ENCODE data around the gene GALNTL6.
"Not testable (repeated sequence)": the region's sequence is repeated elsewhere in the genome, so short reads cannot be mapped to it uniquely, and the experiment has no call there.

Gene GALNTL6

DNA sequence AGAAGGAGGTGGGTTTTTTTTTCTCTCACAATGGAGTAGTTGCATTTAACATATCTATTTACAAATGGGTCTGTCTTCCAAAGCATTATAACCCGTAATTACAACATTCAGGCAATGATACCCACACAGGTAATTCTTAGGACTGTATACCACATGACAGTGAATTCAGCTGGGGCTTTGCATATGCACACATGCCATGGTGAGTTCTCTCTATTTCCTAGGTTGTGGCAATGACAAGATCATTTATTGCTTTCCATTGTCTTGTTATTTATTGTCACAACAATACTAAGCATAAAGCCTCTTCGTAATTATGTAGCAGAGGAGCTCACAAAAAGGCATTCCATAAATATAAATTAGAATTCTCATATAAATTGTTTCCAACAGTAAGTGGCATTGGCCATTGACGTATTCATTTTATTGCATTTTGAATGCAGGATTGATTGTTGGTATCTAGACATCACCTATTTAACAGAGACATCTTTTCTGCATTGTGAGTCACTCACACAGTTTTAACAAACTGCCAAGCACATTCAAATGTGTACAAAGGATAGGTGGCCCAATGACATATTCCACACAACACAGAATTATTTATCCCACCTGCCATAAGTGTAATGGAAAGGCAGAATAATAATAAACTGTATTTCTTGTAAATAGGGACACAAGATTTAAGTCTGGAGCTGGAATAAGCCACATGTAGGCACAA lies 964.7 kb downstream of the GALNTL6 start:
- no peak for DNase-seq

- DNase-seq: no peak
Measured at GRCh38 chr4:172778583-172778982, 965.4 kb downstream of the GALNTL6 start.

DNA sequence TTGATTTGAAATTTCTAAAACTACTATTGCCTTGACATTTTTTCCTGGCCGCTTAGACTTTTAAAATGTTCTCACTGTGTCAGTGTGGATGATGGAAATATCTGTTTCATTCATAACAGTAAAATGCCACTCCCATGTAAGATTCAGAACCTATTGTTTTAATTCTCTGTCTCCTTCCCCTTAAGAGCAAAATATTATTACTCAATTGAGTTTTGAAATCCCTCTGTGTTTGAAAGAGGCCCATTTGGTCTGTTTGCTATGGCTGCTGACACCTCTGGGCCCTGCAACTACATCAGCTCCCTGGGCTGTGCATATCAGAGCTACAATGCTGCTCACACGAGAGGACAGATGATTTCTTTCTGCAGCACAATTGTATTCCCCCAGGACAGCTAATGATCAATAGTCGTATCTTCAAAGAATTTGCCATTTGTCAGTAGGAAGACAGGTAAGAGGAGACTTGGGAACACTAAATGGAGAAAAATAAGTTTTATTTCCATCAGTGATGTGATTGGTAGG lies 967.4 kb downstream of the GALNTL6 start:
- no peak for DNase-seq

GRCh38 chr4:172785613-172786012 lies 972.4 kb downstream of the GALNTL6 start:
- no peak for DNase-seq

DNA sequence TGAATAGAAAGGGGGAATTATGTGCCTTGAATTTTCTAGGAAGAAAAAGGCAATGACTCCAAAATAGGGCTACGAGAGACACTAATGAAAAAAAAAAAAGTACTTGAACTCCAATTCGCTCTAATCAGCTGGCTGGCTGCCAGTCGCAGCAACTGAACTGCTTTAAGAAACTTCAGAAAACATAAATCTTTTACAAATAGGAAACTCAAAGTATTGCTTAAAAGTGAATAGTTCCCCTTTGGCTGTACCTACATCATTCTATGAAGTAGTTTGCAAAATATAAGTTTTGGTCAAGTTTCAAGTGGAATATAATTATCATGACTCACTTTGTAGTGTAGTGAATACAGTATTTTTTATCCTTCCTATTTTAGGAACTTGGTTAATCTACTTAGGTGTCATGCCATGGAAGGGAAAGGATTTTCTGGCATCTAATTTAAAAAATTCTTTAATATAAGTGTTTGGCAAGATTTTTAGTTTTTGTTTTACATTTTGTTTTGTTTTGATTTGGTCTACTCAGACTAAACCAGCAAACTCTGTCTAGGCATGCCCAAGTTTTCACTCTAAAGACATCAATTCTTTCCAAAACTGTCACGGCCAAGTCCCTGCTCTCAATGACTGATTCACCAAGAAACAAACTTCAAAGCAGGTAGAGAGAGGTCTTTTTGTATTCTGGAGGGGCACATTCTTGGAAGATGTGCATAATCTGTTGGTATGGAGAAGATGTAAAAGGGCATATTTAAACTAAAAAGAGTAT lies 973.0 kb downstream of the GALNTL6 start:
- no peak for DNase-seq

DNA sequence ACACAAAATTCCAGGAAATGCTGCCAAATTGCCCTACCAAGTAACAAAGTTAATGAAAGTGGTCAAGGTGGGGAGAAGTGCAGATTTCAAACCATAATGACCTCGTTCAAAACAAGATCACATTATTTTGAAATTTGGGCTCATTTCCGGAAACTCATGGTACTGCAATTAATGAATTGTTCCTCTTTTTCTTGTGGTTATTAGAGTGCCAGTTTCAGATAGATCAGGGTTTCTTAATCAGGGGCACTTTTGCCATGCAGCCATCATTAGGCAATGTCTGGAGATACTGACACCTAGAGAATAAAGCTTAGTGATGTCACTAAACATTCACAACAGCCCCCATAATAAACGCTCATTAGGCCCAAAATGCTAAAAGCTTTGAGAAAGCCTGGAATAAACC lies 973.9 kb downstream of the GALNTL6 start:
- DNase-seq: no peak

DNA sequence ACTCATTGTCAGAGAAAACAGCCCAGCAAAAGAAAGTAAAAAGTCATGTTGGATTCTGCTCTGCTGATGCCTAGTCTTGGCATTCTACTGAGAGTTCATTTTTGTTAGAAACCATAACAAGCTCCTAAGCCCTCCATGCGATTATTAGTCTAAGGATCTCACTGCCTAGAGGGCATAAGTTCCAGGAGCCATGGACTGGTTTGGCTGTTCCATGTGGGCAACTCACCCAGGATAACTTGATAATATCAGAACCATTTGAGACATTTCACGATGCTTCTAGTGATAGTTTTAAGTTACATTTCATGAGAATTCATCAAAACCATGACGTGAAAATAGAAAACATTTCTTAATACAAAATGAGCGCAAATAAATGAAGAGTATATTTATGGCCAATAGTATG lies 978.6 kb downstream of the GALNTL6 start:
- DNase-seq: no peak

DNA sequence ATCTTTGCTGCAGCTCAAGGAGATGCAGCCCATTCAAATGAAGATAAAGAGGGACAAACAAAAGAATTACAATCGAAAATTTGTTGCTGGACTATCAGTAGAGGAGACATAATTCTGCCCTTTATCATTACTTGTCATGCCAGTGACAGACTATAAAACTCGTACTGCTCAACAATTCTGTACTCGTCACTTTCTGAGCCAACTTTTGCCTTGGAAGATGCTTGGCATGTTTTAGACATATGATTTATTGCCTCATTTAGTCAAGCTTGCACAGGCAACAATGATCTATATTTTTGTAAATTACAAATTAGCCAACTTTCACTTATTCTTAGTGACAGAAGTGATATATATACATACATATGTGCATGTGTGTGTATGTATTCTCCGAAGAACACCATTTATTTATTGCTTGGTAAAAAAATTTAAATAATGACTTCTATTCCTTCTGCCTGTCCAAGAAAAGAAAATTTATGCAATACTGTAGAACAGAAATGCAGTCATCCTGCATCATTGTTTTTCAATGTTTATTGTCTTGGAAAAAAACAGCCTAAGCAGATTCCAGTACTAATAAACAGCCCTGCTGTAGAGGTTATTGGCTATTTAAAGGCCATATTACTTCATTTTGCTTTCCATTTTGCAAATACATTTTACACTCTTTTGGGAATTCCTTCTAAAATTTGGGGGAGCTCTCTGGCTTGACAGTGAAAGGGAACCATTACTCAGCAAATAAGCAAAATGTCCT lies 980.5 kb downstream of the GALNTL6 start:
- DNase-seq: no peak

GRCh38 chr4:172794307-172794703 lies 981.1 kb downstream of the GALNTL6 start:
- no peak for DNase-seq

GRCh38 chr4:172797281-172797680 lies 984.1 kb downstream of the GALNTL6 start:
- not testable (repeated sequence) for DNase-seq

- no peak for DNase-seq
Measured at GRCh38 chr4:172802032-172802431, 988.8 kb downstream of the GALNTL6 start.

DNA sequence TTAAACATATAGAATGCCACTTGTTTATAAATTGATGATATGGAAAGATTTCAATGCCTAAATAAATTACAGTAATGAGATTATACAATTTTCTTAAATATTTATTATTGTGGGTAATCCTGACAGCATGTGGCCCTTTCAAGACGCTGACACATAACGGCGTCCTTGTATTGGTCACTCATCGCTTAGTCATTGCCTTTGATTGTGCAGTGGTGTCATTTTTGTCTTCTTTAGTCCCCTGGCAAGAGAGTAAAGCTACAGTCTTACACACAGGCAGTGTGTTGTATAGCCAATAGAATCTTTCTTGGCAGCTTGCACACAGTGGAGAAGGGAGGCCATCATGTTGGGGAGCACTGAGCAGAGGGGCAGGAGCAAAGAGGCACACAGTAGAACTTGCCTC lies 993.6 kb downstream of the GALNTL6 start:
- no peak for DNase-seq

- DNase-seq: no peak
Measured at GRCh38 chr4:172808196-172808595, 995.0 kb downstream of the GALNTL6 start.

DNA sequence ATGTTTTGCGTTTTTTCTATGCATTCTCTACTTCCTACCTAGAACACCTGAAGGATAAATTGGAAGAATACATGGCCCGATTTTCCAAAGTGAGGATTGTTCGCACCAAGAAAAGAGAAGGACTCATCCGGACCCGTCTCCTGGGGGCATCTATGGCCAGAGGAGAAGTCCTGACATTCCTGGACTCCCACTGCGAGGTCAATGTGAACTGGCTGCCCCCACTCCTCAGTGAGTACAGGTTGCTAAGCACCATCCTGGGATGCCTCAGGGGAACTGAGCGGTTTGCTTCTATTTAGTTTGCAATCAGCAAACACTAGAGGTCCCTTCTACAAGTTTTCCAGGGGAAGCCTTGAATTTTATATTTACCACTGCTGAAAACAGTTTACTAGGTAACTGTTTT lies 996.1 kb downstream of the GALNTL6 start:
- no peak for DNase-seq

DNA sequence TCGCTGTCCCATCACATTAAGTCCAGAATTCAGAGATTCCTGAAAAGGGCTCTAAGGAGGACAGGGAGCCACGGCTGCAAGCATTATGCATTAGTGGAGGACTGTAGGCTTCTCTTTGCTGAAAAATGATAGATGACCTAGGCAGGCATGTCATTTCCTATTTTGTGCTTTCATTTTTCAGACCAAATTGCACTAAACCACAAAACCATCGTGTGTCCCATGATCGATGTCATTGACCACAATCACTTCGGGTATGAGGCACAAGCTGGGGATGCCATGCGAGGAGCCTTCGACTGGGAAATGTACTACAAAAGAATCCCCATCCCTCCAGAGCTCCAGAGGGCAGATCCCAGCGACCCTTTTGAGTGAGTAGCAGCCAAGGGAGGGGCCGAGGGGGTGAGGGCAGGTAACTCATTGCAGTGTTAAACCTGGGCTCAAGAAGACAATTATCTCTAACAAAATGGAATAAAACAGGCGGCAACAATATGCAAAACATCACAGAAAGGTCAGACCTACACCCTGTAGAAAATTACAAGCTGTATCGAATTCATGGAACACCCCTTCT lies 1000.2 kb downstream of the GALNTL6 start:
- no peak for DNase-seq

- no peak for DNase-seq
Measured at GRCh38 chr4:172815499-172816164, 1002.4 kb downstream of the GALNTL6 start.

- no peak for DNase-seq
Measured at GRCh38 chr4:172818901-172819300, 1005.7 kb downstream of the GALNTL6 start.

DNA sequence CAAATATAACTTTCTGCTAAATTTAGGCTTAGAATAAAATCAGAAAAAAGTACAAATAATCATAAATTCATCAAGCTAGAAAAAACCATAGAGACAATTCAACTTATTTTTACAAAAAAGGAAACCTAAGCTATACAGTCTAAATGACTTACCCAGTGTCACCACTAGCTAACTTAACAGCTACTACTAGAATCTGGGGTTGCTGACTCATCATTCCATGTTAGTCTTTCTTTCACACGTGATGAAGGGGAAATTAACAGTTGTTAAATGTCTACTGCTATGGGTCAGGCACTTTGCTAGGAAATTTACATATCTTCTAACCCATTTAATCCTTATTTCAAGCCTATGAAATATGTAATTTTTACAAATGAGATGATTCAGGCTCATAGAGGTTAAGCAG lies 1006.1 kb downstream of the GALNTL6 start:
- DNase-seq: no peak

DNA sequence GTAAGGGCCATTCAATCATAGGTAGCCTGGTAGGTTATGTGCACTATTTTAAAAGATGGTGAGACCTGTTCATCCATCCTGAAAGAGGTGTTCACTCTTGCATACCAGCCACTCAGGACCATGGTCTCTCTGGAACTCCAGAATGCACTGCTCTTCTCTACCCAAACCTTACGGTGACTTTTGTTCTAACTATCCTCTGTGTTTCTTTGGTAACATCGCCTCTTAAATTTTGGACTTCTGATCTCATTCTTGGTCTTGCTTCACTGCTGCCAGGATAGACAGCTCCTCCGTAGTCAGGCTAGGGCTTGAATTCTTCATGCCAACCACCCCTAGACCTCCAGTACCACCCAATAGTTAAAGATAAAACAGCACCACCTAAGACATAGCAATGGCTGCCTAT lies 1009.1 kb downstream of the GALNTL6 start:
- DNase-seq: no peak

DNA sequence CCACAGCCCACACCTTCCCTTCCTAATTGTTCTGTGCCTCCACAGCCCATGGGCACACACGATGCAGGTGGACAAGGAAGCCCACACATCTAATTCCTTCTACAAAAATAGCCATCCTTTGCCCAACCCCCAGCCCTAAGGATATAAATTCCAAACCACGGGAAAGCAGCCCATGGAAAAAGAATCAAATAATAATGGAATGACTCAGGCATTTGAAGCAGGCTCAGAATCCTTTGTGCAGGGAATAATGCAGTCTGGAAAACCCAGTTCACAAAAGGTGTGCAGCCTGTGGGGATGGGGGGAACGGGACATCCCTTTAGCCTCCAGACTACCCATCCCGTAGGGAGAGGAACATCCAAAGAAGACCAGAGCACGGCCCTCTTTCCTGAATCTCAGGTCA lies 1013.1 kb downstream of the GALNTL6 start:
- DNase-seq: no peak

- DNase-seq: no peak
Measured at GRCh38 chr4:172826861-172827260, 1013.7 kb downstream of the GALNTL6 start.

DNA sequence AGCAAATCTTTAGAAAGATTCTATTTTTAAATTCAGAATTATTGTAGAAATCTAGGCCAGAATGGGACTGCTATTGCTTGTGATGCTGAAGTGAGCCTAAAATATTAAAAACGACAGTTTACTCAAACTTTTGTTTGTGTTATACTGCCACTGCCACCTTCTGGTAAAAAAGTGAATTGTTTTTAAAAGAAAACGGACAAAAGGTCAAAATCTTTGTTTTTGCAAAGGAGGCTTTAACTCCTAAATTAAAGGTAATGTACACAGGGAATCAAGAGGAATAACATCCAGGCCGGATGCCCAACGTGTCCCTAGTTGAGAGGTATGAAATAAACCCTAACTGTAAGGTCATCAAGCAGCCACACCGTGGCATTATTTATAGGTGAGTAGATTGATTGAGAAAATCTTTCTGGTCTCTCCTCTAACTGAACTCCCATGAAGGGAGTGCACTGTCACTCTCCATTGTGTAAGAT lies 1017.1 kb downstream of the GALNTL6 start:
- no peak for DNase-seq

DNA sequence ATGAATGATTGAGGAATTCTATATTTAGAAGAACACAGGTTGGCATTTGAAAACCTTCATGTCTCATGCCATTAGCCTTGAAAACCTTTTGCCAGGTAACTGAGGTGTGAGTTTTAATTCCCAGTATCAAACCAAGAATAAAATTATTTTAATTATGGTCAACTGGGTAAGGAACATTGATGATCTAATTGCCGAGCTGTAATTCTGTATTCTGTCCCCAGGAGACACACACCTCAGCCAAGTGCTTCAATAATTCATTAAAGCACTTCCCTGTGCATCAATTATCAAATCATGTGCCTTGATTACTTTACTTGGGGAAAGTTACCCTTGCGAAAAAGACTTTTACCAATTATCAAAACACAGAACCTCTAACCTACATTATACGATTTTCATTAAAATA lies 1023.5 kb downstream of the GALNTL6 start:
- DNase-seq: no peak

Data from NCI-H1417 treated with DMSO at 0.1 percent for 48 hours (cell line).